T-helper 1 cell treated with Interleukin-12 subunit alpha and Interleukin-12 subunit beta and Interleukin-4 antibody, amounts not matched to agents 30 ng/mL and 1 ng/mL, for 36 hours (primary cell): ENCODE data around the gene SERTAD3. TPM values are rescaled to one million over a fixed set of nuclear protein-coding genes. Genes with fewer than 3 reads are reported as not detected.

ENCODE experiments used
- total RNA-seq: library from RNA; stranded (reverse); gene quantifications from 2 replicates; pipeline ENCODE4 v1.2.3, GENCODE V29; 2022

Gene SERTAD3
- total RNA-seq, 1 donor from 2014 or later = 11.3 TPM

Other genes with a start within 250 kb of the SERTAD3 start
- not detected in 2 replicates for gene TTC9B, start 226.0 kb downstream of the SERTAD3 start, total RNA-seq
- gene CCNP, start 217.6 kb downstream of the SERTAD3 start, total RNA-seq = 0.27 and 0.41 TPM in 2 replicates
- gene AKT2, start 159.0 kb downstream of the SERTAD3 start, total RNA-seq = 136 and 146 TPM in 2 replicates
- 19.1 and 21.8 TPM in 2 replicates for gene C19orf47, start 95.9 kb downstream of the SERTAD3 start, total RNA-seq
- gene PLD3, start 95.6 kb downstream of the SERTAD3 start, total RNA-seq = 67.0 and 70.6 TPM in 2 replicates
- 0.07 TPM in 1 of 2 replicates, not detected in the other for gene HIPK4, start 54.2 kb downstream of the SERTAD3 start, total RNA-seq
- gene PRX, start 31.0 kb downstream of the SERTAD3 start, total RNA-seq = 0.66 and 0.68 TPM in 2 replicates
- 13.9 and 14.3 TPM in 2 replicates for gene SERTAD1, start 18.3 kb downstream of the SERTAD3 start, total RNA-seq
- 10.2 and 10.8 TPM in 2 replicates for gene BLVRB, start 21.4 kb upstream of the SERTAD3 start, total RNA-seq
- 0.15 TPM in 2 replicates for gene SPTBN4, start 22.7 kb upstream of the SERTAD3 start, total RNA-seq
- 156 and 166 TPM in 2 replicates for gene SHKBP1, start 132.5 kb upstream of the SERTAD3 start, total RNA-seq
- 55.5 and 58.3 TPM in 2 replicates for gene LTBP4, start 157.0 kb upstream of the SERTAD3 start, total RNA-seq
- gene NUMBL, start 246.3 kb upstream of the SERTAD3 start, total RNA-seq = 7.1 and 10.1 TPM in 2 replicates